Left lobe of liver (tissue), 2 donors: ENCODE measurements around the gene RNASEL. TPM values are rescaled to one million over a fixed set of nuclear protein-coding genes. Genes with fewer than 3 reads are reported as not detected.
A peak's percentile ranks its signal among the peaks of the same experiment; 100 is the strongest.

Experiments used
- ATAC-seq: fragments of 200-7000 bp; cut with Tn5 transposase; one replicate; pipeline ENCODE4 v1.9.1; 2020; ENCODE audit warnings: mild to moderate bottlenecking, moderate library complexity
- DNase-seq: peaks from one replicate; pipeline ENCODE4 v3.0.0-alpha.2; 2020; ENCODE audit warnings: low spot score
- total RNA-seq: library from RNA; stranded (reverse); gene quantifications from one replicate; pipeline ENCODE4 v1.2.1, GENCODE V29; 2021
- donor health status: DM: no; HTN: no; CAD: no; lungs with moderate emphysema.
- donor health status: DM: no; HTN: yes; CAD: no.

RNASEL gene
- total RNA-seq, 1 donor from 2014 or later, result 2.2 TPM

GRCh38 chr1:182601416-182601786, 12.3 kb upstream of the RNASEL start:
- DNase-seq (peak; percentile 82), ATAC-seq (peak; percentile 84)

GRCh38 chr1:182600745-182601415, 11.8 kb upstream of the RNASEL start:
- DNase-seq (no peak), ATAC-seq (no peak)

- no peak for DNase-seq
- ATAC-seq, result no peak
Measured at GRCh38 chr1:182600036-182600713, 11.1 kb upstream of the RNASEL start.

- DNase-seq (no peak), ATAC-seq (no peak)
Measured at GRCh38 chr1:182599339-182599738, 10.3 kb upstream of the RNASEL start.

- no peak for ATAC-seq
- DNase-seq, result no peak
Measured at GRCh38 chr1:182598296-182598695, 9.2 kb upstream of the RNASEL start.

GRCh38 chr1:182596934-182597333, 7.9 kb upstream of the RNASEL start:
- ATAC-seq (no peak), DNase-seq (no peak)

- DNase-seq, result peak; percentile 71
- peak; percentile 96 for ATAC-seq
Measured at GRCh38 chr1:182595641-182596240, 6.7 kb upstream of the RNASEL start.

GRCh38 chr1:182589931-182590330, 875 bp upstream of the RNASEL start:
- no peak for ATAC-seq
- DNase-seq, result no peak

- no peak for ATAC-seq
- no peak for DNase-seq
Measured at GRCh38 chr1:182589520-182589919, 464 bp upstream of the RNASEL start.

- ATAC-seq (peak; percentile 19), DNase-seq (no peak)
Measured at GRCh38 chr1:182587666-182588499, 1.2 kb downstream of the RNASEL start.

- ATAC-seq (no peak), DNase-seq (no peak)
Measured at GRCh38 chr1:182587093-182587492, 2.0 kb downstream of the RNASEL start.

- ATAC-seq (no peak), DNase-seq (no peak)
Measured at GRCh38 chr1:182586380-182586779, 2.7 kb downstream of the RNASEL start.

- no peak for DNase-seq
- ATAC-seq, result no peak
Measured at GRCh38 chr1:182584746-182585145, 4.3 kb downstream of the RNASEL start.

GRCh38 chr1:182580736-182581135, 8.3 kb downstream of the RNASEL start:
- ATAC-seq, result no peak
- DNase-seq, result no peak

- DNase-seq, result no peak
- ATAC-seq, result peak; percentile 94
Measured at GRCh38 chr1:182575540-182576149, 13.4 kb downstream of the RNASEL start.

- ATAC-seq (no peak), DNase-seq (no peak)
Measured at GRCh38 chr1:182574156-182574555, 14.9 kb downstream of the RNASEL start.

GRCh38 chr1:182570611-182570970, 18.5 kb downstream of the RNASEL start:
- DNase-seq (no peak), ATAC-seq (no peak)

- no peak for ATAC-seq
- DNase-seq, result no peak
Measured at GRCh38 chr1:182569939-182570610, 19.0 kb downstream of the RNASEL start.

- ATAC-seq (no peak), DNase-seq (no peak)
Measured at GRCh38 chr1:182568647-182569284, 20.3 kb downstream of the RNASEL start.

- ATAC-seq, result no peak
- no peak for DNase-seq
Measured at GRCh38 chr1:182567629-182568028, 21.4 kb downstream of the RNASEL start.
